GM23338 (cell line): ENCODE results near the gene SRMS. TPM values are rescaled to one million over a fixed set of nuclear protein-coding genes. Genes with fewer than 3 reads are reported as not detected.

Experiments
- ATAC-seq: fragments of 200-7000 bp; cut with Tn5 transposase; 3 replicates; pipeline ENCODE4 v1.9.1; 2020
- DNase-seq: peaks from one replicate; pipeline ENCODE4 v3.0.0-alpha.2; 2015; ENCODE audit warnings: low spot score
- H2AFZ ChIP-seq: fragments of 200-600 bp; sonication (generic); 2 replicates; pipeline ENCODE4 v1.8.0; 2016; ENCODE audit warnings: antibody characterized with exemption, mild to moderate bottlenecking, moderate library complexity
- H3F3A ChIP-seq: fragments of 200-600 bp; sonication (generic); replicated peaks from 2 replicates; pipeline ENCODE4 v1.8.0; 2017; ENCODE audit warnings: antibody characterized with exemption, mixed run types, low read depth
- H3K27ac ChIP-seq: fragments of 200-600 bp; sonication (generic); 2 replicates; pipeline ENCODE4 v1.6.1; 2016; ENCODE audit warnings: low read depth
- H3K27me3 ChIP-seq: fragments of 200-600 bp; sonication (generic); 2 replicates; pipeline ENCODE4 v1.8.0; 2016; ENCODE audit warnings: mild to moderate bottlenecking, mixed run types, moderate library complexity; ENCODE audit not compliant: insufficient read depth
- H3K36me3 ChIP-seq: fragments of 200-600 bp; sonication (generic); 2 replicates; pipeline ENCODE4 v1.8.0; 2016; ENCODE audit warnings: mild to moderate bottlenecking; ENCODE audit not compliant: insufficient read depth
- H3K4me1 ChIP-seq: fragments of 200-600 bp; sonication (generic); 2 replicates; pipeline ENCODE4 v1.8.0; 2016; ENCODE audit warnings: mild to moderate bottlenecking, moderate library complexity; ENCODE audit not compliant: insufficient read depth
- H3K4me2 ChIP-seq: fragments of 200-600 bp; sonication (generic); 2 replicates; pipeline ENCODE4 v1.7.1; 2017; ENCODE audit warnings: mixed run types
- H3K4me3 ChIP-seq: fragments of 200-600 bp; sonication (generic); 2 replicates; pipeline ENCODE4 v1.6.1; 2016; ENCODE audit warnings: mixed run types
- H3K79me2 ChIP-seq: fragments of 200-600 bp; sonication (generic); replicated peaks from 2 replicates; pipeline ENCODE4 v1.8.0; 2017; ENCODE audit warnings: mild to moderate bottlenecking; ENCODE audit not compliant: insufficient read depth
- H3K9me2 ChIP-seq: fragments of 200-600 bp; sonication (generic); 2 replicates; pipeline ENCODE4 v1.8.0; 2017; ENCODE audit not compliant: insufficient read depth
- H4K20me1 ChIP-seq: fragments of 200-600 bp; sonication (generic); replicated peaks from 2 replicates; pipeline ENCODE4 v1.8.0; 2017; ENCODE audit warnings: mild to moderate bottlenecking; ENCODE audit not compliant: insufficient read depth
- H3K27ac Mint-ChIP-seq: 2 replicates; pipeline ENCODE4 v1.8.0; 2020; ENCODE audit warnings: inconsistent platforms, mild to moderate bottlenecking, moderate library complexity, mixed read lengths
- H3K27me3 Mint-ChIP-seq: 3 replicates; pipeline ENCODE4 v1.8.0; 2022; ENCODE audit warnings: low read depth, mild to moderate bottlenecking, moderate library complexity, mixed read lengths, inconsistent platforms; ENCODE audit not compliant: insufficient read depth, poor library complexity
- H3K36me3 Mint-ChIP-seq: 3 replicates; pipeline ENCODE4 v1.8.0; 2021; ENCODE audit warnings: low read depth, mild to moderate bottlenecking, inconsistent platforms, moderate library complexity, mixed read lengths
- H3K4me1 Mint-ChIP-seq: 3 replicates; pipeline ENCODE4 v1.8.0; 2020; ENCODE audit warnings: mild to moderate bottlenecking, inconsistent platforms, mixed read lengths
- H3K4me3 Mint-ChIP-seq: 3 replicates; pipeline ENCODE4 v1.8.0; 2021; ENCODE audit warnings: moderate library complexity, mild to moderate bottlenecking, inconsistent platforms, mixed read lengths
- H3K9me3 Mint-ChIP-seq: 3 replicates; pipeline ENCODE4 v1.8.0; 2020; ENCODE audit warnings: moderate library complexity, mild to moderate bottlenecking, inconsistent platforms, mixed read lengths
- REST ChIP-seq: IDR thresholded peaks from one replicate; pipeline ENCODE4 v1.6.1; 2018; ENCODE audit warnings: antibody characterized with exemption; ENCODE audit not compliant: unreplicated experiment
- ZNF462 ChIP-seq: fragments of 250-450 bp; sonication (Bioruptor Pico); IDR thresholded peaks from 2 replicates; pipeline ENCODE4 v1.5.0; 2020; ENCODE audit warnings: mild to moderate bottlenecking, moderate library complexity
- polyA plus RNA-seq: library from polyadenylated mRNA; unstranded; fragments of >200 nt; fragmentation: Nextera tagmentation; extraction: Ambion mirVana; gene quantifications from 2 replicates; pipeline ENCODE4 v1.2.1, GENCODE V29; 2016
- total RNA-seq: library from RNA; depleted of rRNA; stranded (reverse); fragments of >200 nt; shearing (Covaris generic); gene quantifications from 2 replicates; pipeline ENCODE4 v1.2.3, GENCODE V29; 2014

Gene SRMS
- total and polyA plus RNA-seq, 2 experiments from 2014 or later: 0.23 to 0.59 TPM

GRCh38 chr20:63539441-63540370, 7.8 kb downstream of the SRMS start:
- Mint-ChIP-seq H3K27me3 (peaks cover 9% of the 10 kb centered on the region), H3K4me1 (peaks cover 8% of the 10 kb centered on the region), H3K9me3 (no peaks in the 10 kb centered on the region; the same call in 2 of the 3 replicates), H3K36me3 (peaks cover 4% of the 10 kb centered on the region; the same call in 1 of the 3 replicates), H3K4me3 (no peak overlapping the region), H3K27ac (no peak overlapping the region)
- no peak for TF ChIP-seq ZNF462 (CRISPR knock-in tag)
- no peak for TF ChIP-seq REST
- no peaks in the 10 kb centered on the region for H3K36me3 ChIP-seq
- no peaks in the 10 kb centered on the region for H3K9me2 ChIP-seq
- no peaks in the 10 kb centered on the region for H3K4me1 ChIP-seq
- no peaks in the 10 kb centered on the region for H3F3A ChIP-seq
- no peak overlapping the region for H2AFZ ChIP-seq
- DNase-seq (no peak), ATAC-seq (no peak)
- H3K27me3 ChIP-seq: no peaks in the 10 kb centered on the region
- no peak overlapping the region for H3K27ac ChIP-seq
- no peaks in the 10 kb centered on the region for H3K79me2 ChIP-seq
- no peak overlapping the region for H3K4me2 ChIP-seq
- H3K4me3 ChIP-seq: no peak overlapping the region
- H4K20me1 ChIP-seq: no peaks in the 10 kb centered on the region
